ENCODE measurements around the gene INO80C. TPM values are rescaled to one million over a fixed set of nuclear protein-coding genes. Genes with fewer than 3 reads are reported as not detected.
"Not testable (repeated sequence)": the region's sequence is repeated elsewhere in the genome, so short reads cannot be mapped to it uniquely, and the experiment has no call there.

Gene INO80C
- total RNA-seq, 2 donors from 2014 or later = 20.9 to 21.3 TPM

DNA sequence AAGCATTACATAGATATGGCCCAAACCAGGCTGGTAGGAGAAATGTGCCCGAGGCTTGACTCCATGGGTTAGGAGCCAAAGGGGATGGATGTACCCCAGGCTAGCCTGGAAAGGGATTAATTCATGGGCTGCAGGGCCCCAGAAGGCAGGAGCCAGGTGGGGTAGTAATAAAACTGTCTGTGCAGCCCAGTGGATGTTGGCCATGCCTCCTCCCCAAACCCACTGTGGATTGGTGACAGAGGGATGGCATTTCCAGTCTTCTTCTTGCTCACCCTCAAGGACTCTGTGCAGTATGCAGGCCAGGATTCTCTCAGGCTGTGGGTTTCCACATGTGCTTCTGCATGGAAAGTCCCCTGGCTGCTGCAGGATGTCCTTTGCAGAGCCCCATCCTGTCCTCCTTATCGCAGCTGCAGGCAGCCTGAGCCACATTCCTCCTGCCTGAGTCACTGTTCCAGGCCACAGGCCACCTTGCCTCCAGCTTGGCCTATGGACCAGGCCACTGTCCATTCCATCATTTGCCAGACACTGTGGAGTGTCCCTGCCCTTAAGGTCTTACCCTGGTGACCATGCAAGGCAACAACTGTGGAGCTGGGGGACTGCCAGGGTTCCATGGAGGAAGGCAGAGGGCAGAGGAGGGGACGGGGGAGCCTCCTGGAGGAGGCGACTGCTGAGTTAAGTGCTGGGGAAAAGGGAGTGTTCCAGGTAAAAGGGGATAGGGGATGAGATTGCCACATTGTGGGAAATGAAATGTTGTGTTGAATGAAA is 38.9 kb downstream of the INO80C start:
- ATAC-seq (peak; percentile 42), DNase-seq (no peak)
- H3K9me3 ChIP-seq (ENCODE audit: control insufficient read depth, low read length, poor library complexity, severe bottlenecking) = no peaks in the 10 kb centered on the region
- Mint-ChIP-seq H3K27ac (peak overlapping the region; percentile 60), H3K4me1 (peaks cover 7% of the 10 kb centered on the region), H3K27me3 (no peaks in the 10 kb centered on the region), H3K36me3 (ENCODE audit: low read depth) (no peaks in the 10 kb centered on the region), H3K4me3 (no peak overlapping the region)

DNA sequence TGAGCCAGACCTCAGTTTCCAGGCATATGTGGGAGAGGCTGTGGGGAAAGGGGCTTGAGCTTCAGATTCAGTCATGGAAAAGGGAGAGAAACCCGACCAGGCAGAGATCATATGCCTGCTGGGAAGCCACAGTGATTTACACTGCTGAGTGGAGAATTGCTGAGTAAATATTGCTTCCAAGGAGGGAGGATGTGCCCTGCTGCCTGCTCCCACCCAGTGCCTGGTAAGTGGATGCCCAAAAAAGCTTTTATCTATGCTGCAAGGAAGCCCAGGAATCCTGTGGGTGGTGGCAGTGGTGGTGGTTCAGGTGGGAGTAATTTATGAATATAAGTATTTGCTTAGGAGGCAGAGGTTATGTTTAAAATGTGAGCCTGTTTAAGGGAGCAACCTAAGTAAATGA is 39.5 kb downstream of the INO80C start:
- Mint-ChIP-seq H3K36me3 (ENCODE audit: low read depth) (no peaks in the 10 kb centered on the region), H3K4me1 (peaks cover 6% of the 10 kb centered on the region), H3K27me3 (no peaks in the 10 kb centered on the region), H3K4me3 (no peak overlapping the region), H3K27ac (no peak overlapping the region)
- no peak for ATAC-seq
- DNase-seq = no peak
- no peaks in the 10 kb centered on the region for H3K9me3 ChIP-seq (ENCODE audit: control insufficient read depth, low read length, poor library complexity, severe bottlenecking)

DNA sequence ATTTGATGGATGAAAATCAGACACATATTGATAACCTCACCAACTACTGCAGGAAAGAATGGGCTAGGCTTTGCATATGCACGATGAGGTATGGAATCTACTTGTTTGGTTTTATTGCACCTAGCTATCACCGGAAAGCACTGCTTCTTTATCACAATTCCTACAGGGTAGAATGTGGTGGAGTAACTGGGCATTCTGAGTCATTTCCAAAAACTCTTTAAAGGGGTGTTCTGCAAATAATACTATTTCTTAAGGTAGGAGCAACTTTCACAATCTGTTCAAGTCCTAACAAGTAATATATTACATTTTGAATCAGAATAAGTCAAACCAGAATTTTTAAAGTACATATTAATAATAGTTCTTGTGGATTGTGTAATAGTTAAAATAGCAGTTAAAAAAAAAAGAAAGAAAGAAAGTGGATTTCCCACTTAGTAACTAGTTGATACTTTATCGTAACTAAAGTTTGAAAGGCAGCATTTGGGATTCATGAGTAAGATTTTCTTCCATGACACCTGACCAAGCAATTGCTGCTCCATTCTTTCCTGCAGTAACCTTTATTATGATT is 40.5 kb downstream of the INO80C start:
- H3K4me1 Mint-ChIP-seq = peaks cover 6% of the 10 kb centered on the region

DNA sequence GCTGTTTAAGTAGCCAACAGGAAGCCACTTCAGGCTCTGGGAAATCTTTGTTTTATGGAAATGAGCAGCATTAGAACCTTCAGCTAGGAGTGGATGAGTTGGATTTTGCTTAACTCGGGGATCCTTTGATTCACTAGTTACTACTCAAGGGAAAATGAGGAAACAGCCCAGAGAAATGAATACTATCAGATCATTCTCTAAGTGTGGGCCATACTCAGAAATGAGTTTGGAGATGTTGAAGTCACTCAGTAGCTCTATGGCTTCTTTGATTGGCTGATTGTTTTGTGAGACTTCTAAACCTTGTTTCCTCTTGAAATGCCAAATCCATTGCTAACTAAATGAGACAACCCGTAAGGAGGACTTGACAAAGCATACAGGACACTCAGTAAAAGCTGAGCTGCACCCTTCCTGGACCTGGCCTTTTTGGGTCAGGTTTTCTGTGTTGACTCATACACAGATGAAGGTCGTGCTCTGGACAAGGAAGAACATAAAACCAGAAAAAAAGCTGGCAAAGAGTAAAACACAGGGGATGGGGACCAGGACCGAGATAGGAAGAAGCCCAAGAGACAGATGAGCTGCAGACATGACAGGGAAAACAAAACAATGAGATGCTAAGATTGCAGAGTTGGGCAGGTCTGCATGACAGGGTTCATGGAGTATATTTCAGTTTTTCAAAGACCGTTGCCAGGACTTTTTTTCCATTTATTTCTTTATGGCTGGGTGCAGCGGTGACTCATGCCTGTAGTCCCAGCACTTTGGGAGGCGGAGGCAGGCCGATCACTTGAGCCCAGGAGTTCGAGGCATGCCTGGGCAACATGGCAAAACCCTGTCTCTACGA is 41.6 kb downstream of the INO80C start:
- no peak for DNase-seq
- H3K9me3 ChIP-seq (ENCODE audit: control insufficient read depth, low read length, poor library complexity, severe bottlenecking) = no peaks in the 10 kb centered on the region
- Mint-ChIP-seq H3K27ac (no peak overlapping the region), H3K27me3 (no peaks in the 10 kb centered on the region), H3K36me3 (ENCODE audit: low read depth) (no peaks in the 10 kb centered on the region), H3K4me3 (no peak overlapping the region), H3K4me1 (peaks cover 6% of the 10 kb centered on the region)
- ATAC-seq = no peak

More for the DNA sequence above, 40.5 kb downstream of the INO80C start:
- Mint-ChIP-seq H3K4me3 (no peak overlapping the region), H3K27ac (no peak overlapping the region), H3K27me3 (no peaks in the 10 kb centered on the region), H3K36me3 (ENCODE audit: low read depth) (no peaks in the 10 kb centered on the region)
- DNase-seq (no peak), ATAC-seq (no peak)
- H3K9me3 ChIP-seq (ENCODE audit: control insufficient read depth, low read length, poor library complexity, severe bottlenecking) = no peaks in the 10 kb centered on the region

DNA sequence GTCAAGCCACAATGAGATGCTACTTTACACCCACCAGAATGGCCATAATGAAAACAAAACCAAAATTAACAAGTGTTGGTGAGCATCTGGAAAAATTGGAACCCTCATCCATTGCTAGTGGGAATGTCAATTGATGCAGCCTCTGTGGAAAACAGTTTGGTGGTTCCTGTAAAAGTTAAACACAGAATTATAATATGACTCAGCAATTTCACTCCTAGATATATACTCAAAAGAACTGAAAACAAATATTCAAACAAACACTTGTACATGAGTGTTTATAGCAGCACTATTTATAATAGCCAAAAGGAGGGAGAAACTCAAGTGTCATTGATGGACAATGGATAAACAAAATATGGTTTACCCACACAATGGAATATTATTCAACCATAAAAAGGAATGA is 43.0 kb downstream of the INO80C start:
- ATAC-seq (no peak), DNase-seq (no peak)
- no peaks in the 10 kb centered on the region for H3K9me3 ChIP-seq (ENCODE audit: control insufficient read depth, low read length, poor library complexity, severe bottlenecking)
- no peak overlapping the region for H3K27ac Mint-ChIP-seq
- no peak overlapping the region for H3K4me3 Mint-ChIP-seq
- H3K36me3 Mint-ChIP-seq (ENCODE audit: low read depth) = peaks cover 2% of the 10 kb centered on the region
- H3K4me1 Mint-ChIP-seq = peaks cover 6% of the 10 kb centered on the region
- peaks cover 6% of the 10 kb centered on the region for H3K27me3 Mint-ChIP-seq

DNA sequence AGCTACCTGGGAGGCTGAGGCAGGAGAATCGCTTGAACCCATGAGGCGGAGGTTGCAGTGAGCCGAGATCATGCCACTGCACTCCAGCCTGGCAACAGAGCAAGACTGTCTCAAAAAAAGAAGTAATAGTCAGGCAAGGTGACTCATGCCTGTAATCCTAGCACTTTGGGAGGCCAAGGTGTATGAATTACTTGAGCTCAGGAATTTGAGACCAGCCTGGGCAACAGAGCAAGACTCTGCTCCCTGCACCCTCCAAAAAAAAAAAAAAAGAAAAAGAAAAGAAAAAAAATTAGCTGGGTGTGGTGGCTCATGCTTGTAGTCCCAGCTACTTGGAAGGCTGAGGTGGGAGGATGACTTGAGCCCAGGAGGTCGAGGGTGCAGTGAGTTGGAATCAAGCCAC is 44.7 kb downstream of the INO80C start:
- ATAC-seq; H3K4me1 Mint-ChIP-seq; H3K27ac Mint-ChIP-seq; H3K9me3 ChIP-seq (ENCODE audit: control insufficient read depth, low read length, poor library complexity, severe bottlenecking); DNase-seq; H3K36me3 Mint-ChIP-seq (ENCODE audit: low read depth); H3K4me3 Mint-ChIP-seq; H3K27me3 Mint-ChIP-seq: not testable (repeated sequence)

DNA sequence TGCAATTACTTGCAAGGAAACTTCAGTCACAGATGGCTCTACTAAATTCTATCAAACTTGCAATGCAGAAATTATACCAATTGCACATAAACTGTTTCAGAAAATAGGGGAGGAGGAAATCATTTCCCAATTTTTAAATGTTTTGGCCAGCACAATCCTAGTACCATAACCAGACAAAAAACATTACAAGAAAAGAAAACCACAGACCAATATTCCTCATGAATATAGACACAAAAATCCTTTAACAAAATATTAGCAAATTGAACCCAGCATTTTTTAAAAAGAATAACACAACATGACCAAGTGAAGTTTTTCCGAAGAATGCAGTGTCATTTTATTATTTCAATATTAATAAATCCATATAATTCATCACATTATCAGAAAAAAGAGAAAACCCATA is 45.8 kb downstream of the INO80C start:
- H3K9me3 ChIP-seq (ENCODE audit: control insufficient read depth, low read length, poor library complexity, severe bottlenecking) = no peaks in the 10 kb centered on the region
- Mint-ChIP-seq H3K4me3 (no peak overlapping the region), H3K36me3 (ENCODE audit: low read depth) (peaks cover 2% of the 10 kb centered on the region), H3K4me1 (no peaks in the 10 kb centered on the region), H3K27ac (no peak overlapping the region), H3K27me3 (peaks cover 6% of the 10 kb centered on the region)
- no peak for ATAC-seq
- no peak for DNase-seq

DNA sequence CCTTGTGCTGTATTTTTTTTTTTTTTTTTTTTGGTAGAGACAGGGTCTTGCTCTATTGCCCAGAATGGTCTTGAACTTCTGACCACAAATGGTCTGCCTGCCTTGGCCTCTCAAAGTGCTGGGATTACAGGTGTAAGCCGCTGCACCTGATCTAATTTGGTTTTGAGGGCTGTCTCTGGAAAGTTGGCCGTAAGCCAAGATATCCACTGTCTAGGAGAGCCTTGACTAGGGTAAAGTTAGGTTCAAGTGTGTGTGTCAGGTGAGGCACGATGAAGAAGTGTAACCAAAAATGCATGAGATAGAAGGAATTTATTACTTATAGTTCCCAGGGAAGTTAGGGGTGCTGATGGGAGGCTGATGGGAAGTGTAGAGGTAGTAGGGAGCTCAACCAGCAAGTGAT is 46.7 kb downstream of the INO80C start:
- DNase-seq (no peak), ATAC-seq (no peak)
- H3K4me1 Mint-ChIP-seq = no peaks in the 10 kb centered on the region
- peaks cover 2% of the 10 kb centered on the region for H3K36me3 Mint-ChIP-seq (ENCODE audit: low read depth)
- H3K9me3 ChIP-seq (ENCODE audit: control insufficient read depth, low read length, poor library complexity, severe bottlenecking) = no peaks in the 10 kb centered on the region
- peaks cover 6% of the 10 kb centered on the region for H3K27me3 Mint-ChIP-seq
- no peak overlapping the region for H3K4me3 Mint-ChIP-seq
- no peak overlapping the region for H3K27ac Mint-ChIP-seq

DNA sequence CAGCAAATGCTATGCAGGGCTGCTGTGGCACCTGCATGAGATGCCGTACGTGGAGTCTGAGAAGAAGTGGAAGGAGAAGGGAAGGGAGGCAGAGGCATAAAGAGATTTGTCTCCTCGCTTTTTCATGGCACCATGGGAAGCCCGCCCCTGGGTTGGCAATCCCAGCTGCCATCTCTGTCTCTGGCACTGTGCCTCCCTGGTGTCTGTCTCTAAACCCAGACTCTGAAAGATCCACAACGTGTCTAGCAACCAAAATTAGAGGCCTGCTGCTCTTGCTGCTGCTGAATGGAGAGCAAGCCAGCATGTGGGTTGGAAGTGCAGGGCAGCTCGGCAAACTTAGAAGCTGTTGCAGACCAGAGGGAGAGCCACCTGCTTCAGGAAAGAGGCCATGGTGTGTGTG is 53.1 kb downstream of the INO80C start:
- no peak overlapping the region for H3K4me3 Mint-ChIP-seq
- no peak overlapping the region for H3K27ac Mint-ChIP-seq
- DNase-seq (no peak), ATAC-seq (no peak)
- H3K9me3 ChIP-seq (ENCODE audit: control insufficient read depth, low read length, poor library complexity, severe bottlenecking) = no peaks in the 10 kb centered on the region
- H3K36me3 Mint-ChIP-seq (ENCODE audit: low read depth) = no peaks in the 10 kb centered on the region
- peaks cover 4% of the 10 kb centered on the region for H3K4me1 Mint-ChIP-seq
- H3K27me3 Mint-ChIP-seq = peaks cover 31% of the 10 kb centered on the region

DNA sequence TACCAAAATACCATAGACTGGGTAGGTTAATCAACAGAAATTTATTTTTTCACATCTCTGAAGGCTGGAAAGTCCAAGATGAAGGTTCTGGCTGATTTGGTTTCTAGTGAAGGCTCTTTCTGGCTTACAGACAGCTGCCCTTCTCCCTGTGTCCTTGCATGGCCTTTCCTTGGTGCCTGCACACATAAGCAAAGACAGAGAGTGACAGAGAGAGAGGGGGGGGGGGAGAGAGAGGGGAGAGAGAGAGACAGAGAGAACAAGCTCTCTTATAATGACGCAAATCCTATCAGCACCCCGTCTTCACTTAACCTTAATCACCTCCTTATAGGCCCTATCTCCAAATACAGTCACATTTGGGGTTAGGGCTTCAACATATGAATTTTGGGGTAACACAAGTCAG is 53.9 kb downstream of the INO80C start:
- DNase-seq (no peak), ATAC-seq (no peak)
- Mint-ChIP-seq H3K4me1 (peaks cover 4% of the 10 kb centered on the region), H3K27me3 (peaks cover 31% of the 10 kb centered on the region), H3K27ac (no peak overlapping the region), H3K4me3 (no peak overlapping the region), H3K36me3 (ENCODE audit: low read depth) (no peaks in the 10 kb centered on the region)
- H3K9me3 ChIP-seq (ENCODE audit: control insufficient read depth, low read length, poor library complexity, severe bottlenecking) = no peaks in the 10 kb centered on the region

DNA sequence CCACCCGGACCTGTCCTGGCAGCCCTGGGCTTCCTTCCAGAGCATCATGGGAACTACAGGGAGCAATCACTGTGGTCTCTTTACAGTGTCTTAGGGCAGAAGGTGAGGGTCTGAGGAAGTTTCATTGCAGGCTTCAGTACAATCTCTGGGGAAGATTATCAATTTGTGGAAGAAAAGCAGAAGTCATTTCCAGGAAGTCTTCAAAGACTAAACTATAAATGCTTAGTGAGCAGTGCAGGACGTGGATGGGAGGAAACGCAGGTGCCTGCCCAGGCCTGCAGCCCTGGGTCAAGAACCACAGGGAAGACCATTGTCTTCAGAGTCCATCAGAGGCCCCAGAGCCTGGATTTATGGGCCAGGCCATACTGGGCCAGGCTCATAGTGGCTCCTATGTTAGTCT is 54.3 kb downstream of the INO80C start:
- ATAC-seq = no peak
- H3K9me3 ChIP-seq (ENCODE audit: control insufficient read depth, low read length, poor library complexity, severe bottlenecking) = no peaks in the 10 kb centered on the region
- no peaks in the 10 kb centered on the region for H3K36me3 Mint-ChIP-seq (ENCODE audit: low read depth)
- peaks cover 4% of the 10 kb centered on the region for H3K4me1 Mint-ChIP-seq
- DNase-seq = no peak
- peaks cover 31% of the 10 kb centered on the region for H3K27me3 Mint-ChIP-seq
- no peak overlapping the region for H3K4me3 Mint-ChIP-seq
- H3K27ac Mint-ChIP-seq = no peak overlapping the region

DNA sequence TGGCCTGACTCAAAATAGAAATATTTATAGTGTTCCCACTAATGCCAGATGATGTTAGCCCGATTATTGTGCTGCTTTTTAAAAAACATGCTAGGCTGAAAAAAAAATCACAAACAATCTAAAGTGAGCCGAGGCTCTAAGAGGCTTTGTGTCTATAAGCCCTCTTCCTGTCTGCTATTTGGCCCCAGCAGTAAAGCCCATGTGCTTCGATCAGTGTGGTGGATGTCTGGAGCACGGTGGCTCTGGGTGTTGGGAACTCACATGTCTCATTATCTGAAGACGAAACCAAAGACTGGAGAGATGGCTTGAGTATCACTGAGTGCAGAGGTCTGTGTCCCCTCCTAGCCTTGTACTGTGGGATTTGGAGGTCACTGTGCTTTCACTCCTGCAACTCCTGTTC is 55.1 kb downstream of the INO80C start:
- H3K4me3 Mint-ChIP-seq = no peak overlapping the region
- H3K27me3 Mint-ChIP-seq = peaks cover 36% of the 10 kb centered on the region
- ATAC-seq (no peak), DNase-seq (no peak)
- peaks cover 4% of the 10 kb centered on the region for H3K4me1 Mint-ChIP-seq
- no peaks in the 10 kb centered on the region for H3K36me3 Mint-ChIP-seq (ENCODE audit: low read depth)
- H3K27ac Mint-ChIP-seq = no peak overlapping the region
- H3K9me3 ChIP-seq (ENCODE audit: control insufficient read depth, low read length, poor library complexity, severe bottlenecking) = no peaks in the 10 kb centered on the region

DNA sequence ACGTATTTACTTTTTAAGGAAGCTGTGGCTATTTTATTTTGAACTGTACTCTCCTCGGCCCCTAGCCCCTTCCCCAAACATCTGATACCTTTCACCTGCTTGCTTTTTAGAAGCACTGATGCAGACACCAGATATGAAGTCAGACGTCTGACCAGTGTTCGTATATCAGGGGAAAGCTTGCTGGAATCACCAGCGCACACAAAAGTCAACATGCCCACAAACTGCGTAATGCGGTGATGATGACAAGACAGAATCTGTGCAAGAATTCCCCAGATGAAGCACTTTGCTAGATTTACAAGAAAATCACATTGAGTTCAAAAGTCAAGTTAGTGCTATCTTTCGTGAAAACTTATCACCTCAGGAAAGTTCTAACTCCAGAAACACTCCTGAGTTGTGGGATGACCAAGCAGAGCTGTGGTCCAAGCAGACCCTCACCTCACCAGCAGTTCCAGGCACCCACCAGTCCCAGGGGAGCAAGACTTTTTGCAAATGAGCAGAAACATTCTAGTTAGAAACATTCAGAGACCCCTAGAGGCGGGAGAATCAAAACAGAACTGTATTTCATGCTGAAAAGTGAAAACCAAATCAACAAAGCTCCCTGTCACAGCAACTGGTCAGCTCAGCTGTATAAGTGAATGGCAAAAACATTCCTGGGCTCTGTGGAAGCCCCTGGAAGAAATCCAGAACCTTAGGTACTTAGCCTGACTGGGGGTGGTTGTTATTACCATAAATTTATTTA is 55.7 kb downstream of the INO80C start:
- H3K9me3 ChIP-seq (ENCODE audit: control insufficient read depth, low read length, poor library complexity, severe bottlenecking) = no peaks in the 10 kb centered on the region
- Mint-ChIP-seq H3K36me3 (ENCODE audit: low read depth) (no peaks in the 10 kb centered on the region), H3K4me3 (no peak overlapping the region), H3K27ac (no peak overlapping the region), H3K27me3 (peaks cover 36% of the 10 kb centered on the region), H3K4me1 (peaks cover 4% of the 10 kb centered on the region)
- no peak for DNase-seq
- ATAC-seq = no peak
